ENCODE measurements around the gene AADACL3.
"Not testable (repeated sequence)": the region's sequence is repeated elsewhere in the genome, so short reads cannot be mapped to it uniquely, and the experiment has no call there.

The AADACL3 gene

GRCh38 chr1:12714710-12715475 lies 1.0 kb upstream of the AADACL3 start:
- DNase-seq (ENCODE audit: low read depth) = no peak

GRCh38 chr1:12717301-12717838 lies 1.5 kb downstream of the AADACL3 start:
- no peak for DNase-seq (ENCODE audit: low read depth)

- DNase-seq (ENCODE audit: low read depth) = no peak
These were observed 6.7 kb downstream of the AADACL3 start for GRCh38 chr1:12722626-12723025.

GRCh38 chr1:12728391-12728790 lies 12.5 kb downstream of the AADACL3 start:
- DNase-seq (ENCODE audit: low read depth) = no peak

- DNase-seq (ENCODE audit: low read depth) = no peak
These were observed 14.2 kb downstream of the AADACL3 start for GRCh38 chr1:12730156-12730555.

- DNase-seq (ENCODE audit: low read depth) = not testable (repeated sequence)
These were observed 15.2 kb downstream of the AADACL3 start for GRCh38 chr1:12731084-12731483.

GRCh38 chr1:12734651-12735050 lies 18.7 kb downstream of the AADACL3 start:
- no peak for DNase-seq (ENCODE audit: low read depth)

- no peak for DNase-seq (ENCODE audit: low read depth)
These were observed 23.0 kb downstream of the AADACL3 start for GRCh38 chr1:12738934-12739333.

- no peak for DNase-seq (ENCODE audit: low read depth)
These were observed 23.7 kb downstream of the AADACL3 start for GRCh38 chr1:12739613-12740012.

GRCh38 chr1:12741946-12742345 lies 26.0 kb downstream of the AADACL3 start:
- no peak for DNase-seq (ENCODE audit: low read depth)

GRCh38 chr1:12745126-12745991 lies 29.4 kb downstream of the AADACL3 start:
- DNase-seq (ENCODE audit: low read depth) = no peak

- DNase-seq (ENCODE audit: low read depth) = peak; percentile 50
These were observed 30.0 kb downstream of the AADACL3 start, which contains the start of gene CFAP107 for GRCh38 chr1:12745992-12746323. Gene CFAP107, plus strand, starts transcription at chr1:12746200. Its CDS starts 231 bp downstream, at chr1:12746431.

GRCh38 chr1:12748778-12749355 lies 33.0 kb downstream of the AADACL3 start:
- DNase-seq (ENCODE audit: low read depth) = no peak

GRCh38 chr1:12754738-12755137 lies 38.8 kb downstream of the AADACL3 start:
- no peak for DNase-seq (ENCODE audit: low read depth)

- DNase-seq (ENCODE audit: low read depth) = no peak
These were observed 40.4 kb downstream of the AADACL3 start for GRCh38 chr1:12756273-12756672.

- no peak for DNase-seq (ENCODE audit: low read depth)
These were observed 41.0 kb downstream of the AADACL3 start for GRCh38 chr1:12756768-12757413.

- no peak for DNase-seq (ENCODE audit: low read depth)
These were observed 41.9 kb downstream of the AADACL3 start for GRCh38 chr1:12757836-12758235.

GRCh38 chr1:12760256-12760795 lies 44.4 kb downstream of the AADACL3 start:
- no peak for DNase-seq (ENCODE audit: low read depth)

- DNase-seq (ENCODE audit: low read depth) = no peak
These were observed 45.9 kb downstream of the AADACL3 start for GRCh38 chr1:12761781-12762180.

- no peak for DNase-seq (ENCODE audit: low read depth)
These were observed 46.9 kb downstream of the AADACL3 start for GRCh38 chr1:12762766-12763165.

- no peak for DNase-seq (ENCODE audit: low read depth)
These were observed 47.6 kb downstream of the AADACL3 start for GRCh38 chr1:12763479-12763878.

- no peak for DNase-seq (ENCODE audit: low read depth)
These were observed 48.1 kb downstream of the AADACL3 start for GRCh38 chr1:12764016-12764415.

All from stromal cell of bone marrow (primary cell).